ENCODE data around the gene SRPK1.

Gene SRPK1

GRCh38 chr6:35897036-35897435, 23.9 kb downstream of the SRPK1 start:
- no peak for DNase-seq

- DNase-seq = no peak
Measured at GRCh38 chr6:35896228-35896627, 24.7 kb downstream of the SRPK1 start.

- DNase-seq = no peak
Measured at GRCh38 chr6:35895560-35895959, 25.3 kb downstream of the SRPK1 start.

GRCh38 chr6:35894776-35895175, 26.1 kb downstream of the SRPK1 start:
- no peak for DNase-seq

- DNase-seq = no peak
Measured at GRCh38 chr6:35893246-35893645, 27.7 kb downstream of the SRPK1 start.

- DNase-seq = no peak
Measured at GRCh38 chr6:35892482-35892881, 28.4 kb downstream of the SRPK1 start.

GRCh38 chr6:35879151-35879550, 41.7 kb downstream of the SRPK1 start:
- DNase-seq = no peak

- DNase-seq = no peak
Measured at GRCh38 chr6:35876902-35877301, 44.0 kb downstream of the SRPK1 start.

GRCh38 chr6:35874730-35875129, 46.2 kb downstream of the SRPK1 start:
- no peak for DNase-seq

GRCh38 chr6:35859367-35859766, 61.5 kb downstream of the SRPK1 start:
- DNase-seq = no peak

GRCh38 chr6:35857853-35858252, 63.0 kb downstream of the SRPK1 start:
- DNase-seq = no peak

GRCh38 chr6:35856250-35856649, 64.6 kb downstream of the SRPK1 start:
- no peak for DNase-seq

GRCh38 chr6:35852994-35853393, 67.9 kb downstream of the SRPK1 start:
- no peak for DNase-seq

- no peak for DNase-seq
Measured at GRCh38 chr6:35850208-35850607, 70.7 kb downstream of the SRPK1 start.

GRCh38 chr6:35844290-35844689, 76.6 kb downstream of the SRPK1 start:
- no peak for DNase-seq

GRCh38 chr6:35842381-35842780, 78.5 kb downstream of the SRPK1 start:
- no peak for DNase-seq

GRCh38 chr6:35839019-35839418, 81.9 kb downstream of the SRPK1 start:
- DNase-seq = no peak

GRCh38 chr6:35833536-35833935, 87.4 kb downstream of the SRPK1 start:
- DNase-seq = no peak

GRCh38 chr6:35831257-35832007, 89.5 kb downstream of the SRPK1 start:
- no peak for DNase-seq

- no peak for DNase-seq
Measured at GRCh38 chr6:35829306-35829705, 91.6 kb downstream of the SRPK1 start.

- DNase-seq = no peak
Measured at GRCh38 chr6:35824552-35825192, 96.2 kb downstream of the SRPK1 start.

GRCh38 chr6:35823601-35824000, 97.3 kb downstream of the SRPK1 start:
- DNase-seq = no peak

- DNase-seq = no peak
Measured at GRCh38 chr6:35817515-35817914, 103.4 kb downstream of the SRPK1 start.

- no peak for DNase-seq
Measured at GRCh38 chr6:35811699-35811995, 109.3 kb downstream of the SRPK1 start.

All from activated effector memory CD4-positive, alpha-beta T cell treated with anti-CD3 and anti-CD28 coated beads, Interleukin-2, amount 50 U/mL, for 16 hours (primary cell).